ENCODE results near the gene ITM2C.

ITM2C gene

DNA sequence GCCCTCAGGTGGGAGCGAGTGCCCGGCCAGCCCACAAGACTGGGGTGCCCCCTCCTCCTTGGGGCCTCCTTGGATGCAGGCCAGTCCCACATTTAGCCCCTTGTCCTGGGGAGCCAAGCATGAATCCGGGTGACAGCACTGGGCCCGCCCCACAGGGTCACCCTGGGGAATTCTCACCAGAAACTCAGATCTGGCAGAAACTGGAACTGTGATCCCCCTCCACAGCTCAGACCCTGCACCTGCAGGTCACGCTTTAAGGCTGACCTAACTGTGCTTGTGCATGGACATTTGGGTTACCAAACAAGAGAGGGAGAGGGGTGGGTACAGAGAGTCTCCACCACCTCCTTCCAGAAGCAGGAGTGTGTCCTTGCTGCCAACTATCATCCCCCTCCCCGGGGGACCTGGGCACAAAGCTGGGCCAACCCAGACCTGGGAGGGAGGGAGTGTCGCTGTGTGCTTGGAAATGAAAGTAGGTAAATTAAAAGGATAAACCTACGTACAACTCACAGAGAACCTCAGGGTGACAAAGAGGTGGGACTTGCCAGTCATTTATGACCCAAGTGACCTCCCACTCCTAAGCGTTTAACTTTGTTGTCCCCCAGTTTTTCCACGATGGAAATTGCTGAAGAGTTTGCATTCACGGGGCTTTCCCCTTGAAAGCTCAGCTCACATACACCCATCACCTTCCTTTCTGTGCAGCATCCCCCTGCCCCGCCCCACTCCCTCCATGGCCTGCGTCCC lies 9.1 kb downstream of the ITM2C start:
- DNase-seq: no peak

DNA sequence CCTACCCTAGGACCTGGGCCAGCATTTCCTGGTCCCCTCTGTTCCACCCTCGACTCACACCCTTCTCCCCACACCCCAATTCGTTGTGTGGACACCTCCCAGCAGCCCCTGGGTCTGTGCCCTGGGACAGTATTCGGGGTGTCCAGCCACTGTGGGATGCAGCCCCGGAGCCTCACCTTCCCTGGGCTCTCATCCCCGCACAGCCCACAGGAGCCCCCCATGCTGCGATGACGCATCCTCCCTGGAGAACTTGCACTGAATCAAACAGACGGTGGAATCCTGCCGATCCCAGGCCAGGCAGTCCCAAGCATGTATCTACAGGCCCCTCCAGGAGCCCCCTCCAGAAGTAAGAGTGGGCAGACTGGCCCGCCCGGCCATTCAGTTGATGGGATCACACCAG lies 9.7 kb downstream of the ITM2C start:
- DNase-seq: no peak

DNA sequence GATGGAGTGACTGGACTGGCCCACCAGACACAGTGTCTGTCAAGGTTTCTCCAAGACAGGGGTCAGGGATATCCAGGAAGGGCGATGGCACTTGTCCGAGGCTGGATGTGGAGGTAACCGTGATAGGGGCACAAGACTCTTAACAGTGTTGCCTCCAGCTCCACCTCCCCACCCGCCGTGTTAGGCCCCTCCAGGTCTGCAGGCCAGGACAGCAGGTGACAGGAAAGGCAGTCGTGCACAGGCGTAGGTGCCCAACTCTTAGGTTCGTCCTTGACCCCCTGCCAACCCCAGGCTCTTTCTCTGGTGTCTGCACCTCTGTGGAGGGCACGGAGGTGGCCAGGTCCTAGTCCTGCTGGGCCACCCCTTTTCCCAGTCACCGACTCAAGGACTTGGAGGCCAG lies 10.1 kb downstream of the ITM2C start:
- DNase-seq: no peak

DNA sequence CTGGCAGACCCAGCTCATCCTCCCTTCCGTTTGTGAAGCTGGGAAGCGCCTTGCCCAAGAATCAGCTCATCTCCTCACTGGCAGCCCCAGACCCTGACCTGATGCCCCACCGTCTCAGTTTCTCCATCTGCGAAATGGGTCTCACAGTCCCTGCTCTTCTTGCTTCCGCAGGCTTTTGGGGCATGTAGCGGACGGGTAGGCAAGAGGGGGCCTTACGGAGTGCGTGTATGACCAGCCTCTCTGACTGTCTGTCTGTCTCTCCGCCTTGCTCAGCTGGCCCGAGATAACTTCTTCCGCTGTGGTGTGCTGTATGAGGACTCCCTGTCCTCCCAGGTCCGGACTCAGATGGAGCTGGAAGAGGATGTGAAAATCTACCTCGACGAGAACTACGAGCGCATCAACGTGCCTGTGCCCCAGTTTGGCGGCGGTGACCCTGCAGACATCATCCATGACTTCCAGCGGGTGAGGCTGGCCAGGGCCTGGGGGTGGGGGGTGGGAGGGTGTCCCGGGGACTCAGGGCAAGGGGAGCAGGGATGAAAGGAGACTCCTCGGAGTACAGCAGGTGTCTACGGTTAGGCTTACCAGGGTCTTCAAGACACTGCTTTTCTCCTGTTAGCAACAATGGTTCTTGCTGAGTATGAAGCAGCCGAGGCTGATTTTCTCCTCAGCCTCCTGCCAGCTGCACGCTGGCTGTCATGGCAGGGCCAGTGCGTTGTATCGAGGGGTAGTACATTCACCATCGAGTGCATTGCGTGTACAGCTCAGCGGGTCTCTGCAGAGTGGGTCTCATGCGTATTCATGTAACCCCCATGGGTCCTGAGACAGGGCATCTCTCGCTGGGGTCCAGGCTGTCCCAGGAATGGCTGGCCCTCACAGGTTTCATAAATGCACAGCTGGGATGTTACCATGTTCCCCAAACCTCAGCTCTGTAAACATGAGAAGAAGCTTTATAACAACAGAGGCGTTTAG lies 10.9 kb downstream of the ITM2C start:
- no peak for DNase-seq

DNA sequence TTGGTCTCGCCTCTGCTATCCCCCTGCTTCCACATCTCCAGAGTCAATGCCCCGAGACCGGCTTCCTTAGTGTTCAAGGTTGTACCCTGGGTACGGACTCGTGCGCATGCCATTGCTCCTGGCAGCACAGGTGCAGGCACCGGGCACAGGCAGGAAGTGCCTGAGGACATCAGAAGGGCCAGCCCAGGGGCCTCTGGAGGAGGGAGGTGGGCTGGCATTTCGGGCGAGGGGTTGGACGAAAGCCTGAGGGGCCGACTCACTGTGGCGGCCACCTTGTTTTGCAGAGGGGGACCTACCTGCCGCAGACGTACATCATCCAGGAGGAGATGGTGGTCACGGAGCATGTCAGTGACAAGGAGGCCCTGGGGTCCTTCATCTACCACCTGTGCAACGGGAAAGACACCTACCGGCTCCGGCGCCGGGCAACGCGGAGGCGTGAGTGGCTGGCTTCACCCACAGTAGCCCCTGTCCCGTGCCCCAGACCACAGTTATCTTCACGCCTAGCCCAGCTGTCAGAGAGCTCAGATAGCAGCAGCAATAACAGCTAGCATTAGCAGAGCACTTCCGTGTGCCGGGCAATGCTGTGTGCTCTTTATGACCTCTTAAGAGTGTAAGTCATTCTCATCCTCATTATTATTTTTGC lies 12.5 kb downstream of the ITM2C start:
- no peak for DNase-seq

DNA sequence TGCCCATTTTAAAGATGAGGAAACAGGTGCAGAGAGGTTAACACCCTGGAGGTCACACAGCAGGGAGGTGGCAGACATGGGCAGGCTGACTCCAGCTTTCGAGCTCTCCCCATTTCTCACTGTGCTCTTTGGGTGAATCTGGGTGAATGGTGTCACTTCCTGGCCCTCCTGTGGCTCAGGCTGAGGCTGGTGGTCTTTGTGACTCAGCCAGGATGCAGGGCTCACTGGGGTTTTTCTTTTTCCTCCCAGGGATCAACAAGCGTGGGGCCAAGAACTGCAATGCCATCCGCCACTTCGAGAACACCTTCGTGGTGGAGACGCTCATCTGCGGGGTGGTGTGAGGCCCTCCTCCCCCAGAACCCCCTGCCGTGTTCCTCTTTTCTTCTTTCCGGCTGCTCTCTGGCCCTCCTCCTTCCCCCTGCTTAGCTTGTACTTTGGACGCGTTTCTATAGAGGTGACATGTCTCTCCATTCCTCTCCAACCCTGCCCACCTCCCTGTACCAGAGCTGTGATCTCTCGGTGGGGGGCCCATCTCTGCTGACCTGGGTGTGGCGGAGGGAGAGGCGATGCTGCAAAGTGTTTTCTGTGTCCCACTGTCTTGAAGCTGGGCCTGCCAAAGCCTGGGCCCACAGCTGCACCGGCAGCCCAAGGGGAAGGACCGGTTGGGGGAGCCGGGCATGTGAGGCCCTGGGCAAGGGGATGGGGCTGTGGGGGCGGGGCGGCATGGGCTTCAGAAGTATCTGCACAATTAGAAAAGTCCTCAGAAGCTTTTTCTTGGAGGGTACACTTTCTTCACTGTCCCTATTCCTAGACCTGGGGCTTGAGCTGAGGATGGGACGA lies 13.2 kb downstream of the ITM2C start:
- DNase-seq: peak; percentile 71

DNA sequence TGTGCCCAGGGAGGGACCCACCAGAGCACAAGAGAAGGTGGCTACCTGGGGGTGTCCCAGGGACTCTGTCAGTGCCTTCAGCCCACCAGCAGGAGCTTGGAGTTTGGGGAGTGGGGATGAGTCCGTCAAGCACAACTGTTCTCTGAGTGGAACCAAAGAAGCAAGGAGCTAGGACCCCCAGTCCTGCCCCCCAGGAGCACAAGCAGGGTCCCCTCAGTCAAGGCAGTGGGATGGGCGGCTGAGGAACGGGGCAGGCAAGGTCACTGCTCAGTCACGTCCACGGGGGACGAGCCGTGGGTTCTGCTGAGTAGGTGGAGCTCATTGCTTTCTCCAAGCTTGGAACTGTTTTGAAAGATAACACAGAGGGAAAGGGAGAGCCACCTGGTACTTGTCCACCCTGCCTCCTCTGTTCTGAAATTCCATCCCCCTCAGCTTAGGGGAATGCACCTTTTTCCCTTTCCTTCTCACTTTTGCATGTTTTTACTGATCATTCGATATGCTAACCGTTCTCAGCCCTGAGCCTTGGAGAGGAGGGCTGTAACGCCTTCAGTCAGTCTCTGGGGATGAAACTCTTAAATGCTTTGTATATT lies 14.0 kb downstream of the ITM2C start:
- DNase-seq: no peak

DNA sequence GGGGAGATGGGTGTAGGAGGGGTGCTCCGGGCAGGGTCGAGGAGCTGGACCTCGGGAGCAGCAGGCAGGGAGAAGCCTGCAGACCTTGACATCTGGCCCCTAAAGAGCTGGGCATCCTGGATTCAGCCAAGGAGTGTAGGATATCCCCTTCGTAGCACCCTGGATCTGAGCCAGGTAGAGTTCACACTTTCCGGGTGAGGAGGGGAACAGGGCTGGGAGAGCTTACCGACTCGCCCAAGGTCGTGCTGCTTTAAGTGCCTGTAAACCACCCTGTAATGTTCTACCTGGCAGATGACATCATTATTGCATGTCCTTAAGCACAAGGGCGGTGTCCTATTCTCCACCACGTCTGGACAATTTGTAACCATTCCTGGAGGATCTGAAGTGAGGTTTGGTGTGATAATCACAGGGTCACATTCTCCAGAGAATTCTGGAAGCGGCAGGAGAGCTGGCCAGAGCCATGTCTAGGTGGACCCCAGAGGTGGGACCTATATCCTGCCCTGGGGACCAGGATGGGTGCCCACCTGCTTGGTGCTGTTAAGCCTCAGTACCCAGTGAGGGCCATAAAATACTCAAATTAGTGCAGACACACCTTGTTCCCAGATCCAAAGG lies 14.6 kb downstream of the ITM2C start:
- no peak for DNase-seq

DNA sequence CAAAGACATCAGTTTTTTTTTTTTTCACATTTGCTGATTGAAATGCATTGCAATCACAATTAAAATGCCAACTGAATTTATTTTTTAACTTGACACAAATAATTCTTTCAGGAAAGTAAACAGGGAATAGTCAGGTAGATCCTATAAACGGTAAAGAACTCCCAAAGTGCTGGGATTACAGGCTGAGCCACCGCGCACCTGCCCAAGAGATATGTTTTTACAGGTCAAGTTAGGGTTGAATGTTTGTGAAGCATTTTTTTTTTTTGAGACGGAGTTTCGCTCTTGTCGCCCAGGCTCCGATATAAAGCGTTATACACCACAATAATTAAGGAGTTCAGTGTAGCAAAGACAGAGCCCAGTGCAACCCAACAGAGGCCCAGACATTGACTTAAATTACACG lies 15.1 kb downstream of the ITM2C start:
- no peak for DNase-seq

DNA sequence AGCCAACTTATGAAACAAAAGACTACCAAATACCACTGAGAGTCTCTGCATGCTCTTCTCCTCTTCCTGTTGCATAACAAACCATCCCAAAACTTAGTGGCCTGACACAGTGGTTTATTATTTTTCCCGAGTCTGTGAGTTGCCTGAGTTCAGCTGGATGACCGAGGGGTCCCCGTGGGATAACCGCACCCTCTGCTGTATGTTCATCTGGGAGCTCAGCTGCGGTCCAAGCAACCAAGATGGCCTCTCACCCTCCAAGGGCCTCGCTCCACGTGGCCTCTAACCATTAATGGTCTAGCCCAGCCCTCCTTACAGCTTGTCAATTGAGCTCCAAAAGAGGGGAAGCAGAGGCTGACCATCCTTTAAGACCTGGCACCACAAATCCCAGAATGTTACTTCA lies 17.1 kb downstream of the ITM2C start:
- DNase-seq: no peak

DNA sequence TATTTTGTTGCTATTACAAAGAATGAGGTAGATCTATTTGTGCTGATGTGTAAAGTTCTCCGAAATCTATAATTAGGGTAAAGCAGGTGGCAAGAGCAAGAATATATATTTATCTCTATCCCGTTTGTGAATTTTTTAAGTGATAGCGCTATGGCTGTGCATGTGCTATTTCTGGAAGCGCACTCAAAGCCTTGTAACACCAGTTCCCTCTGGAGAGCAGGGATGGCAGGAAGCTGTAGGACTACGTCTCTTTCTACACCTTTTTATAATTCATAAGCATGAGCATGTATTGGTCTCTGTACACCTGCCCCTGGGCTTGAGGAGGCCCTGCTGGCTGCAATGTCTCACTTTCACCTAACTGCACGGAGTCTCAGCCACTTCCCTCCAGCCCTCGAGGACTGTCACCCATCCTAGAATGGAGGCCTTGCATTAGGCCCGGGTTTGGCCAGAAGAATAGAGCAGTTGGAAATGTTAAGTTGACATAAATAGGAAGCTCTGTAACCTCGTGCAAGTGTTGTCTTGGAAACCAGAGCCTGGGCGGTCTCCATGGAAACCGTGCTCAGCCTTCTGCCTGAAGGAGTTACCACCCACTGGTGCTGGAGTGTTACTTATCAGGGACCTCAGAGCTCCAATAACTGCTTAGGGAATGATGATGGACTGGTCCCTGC lies 20.9 kb downstream of the ITM2C start:
- DNase-seq: no peak

DNA sequence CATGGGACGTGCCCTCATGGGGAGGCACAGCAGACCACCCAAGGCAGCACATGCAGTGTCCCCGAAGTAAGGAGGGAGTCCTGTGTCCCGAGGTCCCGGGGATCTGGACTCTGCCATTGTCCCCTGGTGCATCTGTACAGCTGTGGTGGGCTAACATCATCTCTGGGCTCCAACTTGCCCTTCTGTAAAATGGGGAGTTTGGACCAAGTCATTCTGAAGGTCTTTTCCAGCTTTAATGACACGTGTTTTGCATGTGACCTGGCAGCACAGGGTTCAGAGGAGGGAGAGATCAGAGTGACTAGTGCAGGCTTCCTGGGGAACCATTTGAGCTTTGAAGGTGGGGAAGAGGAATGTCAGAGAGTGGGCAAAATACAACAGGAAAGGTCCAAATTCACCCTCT lies 21.5 kb downstream of the ITM2C start:
- DNase-seq: no peak

DNA sequence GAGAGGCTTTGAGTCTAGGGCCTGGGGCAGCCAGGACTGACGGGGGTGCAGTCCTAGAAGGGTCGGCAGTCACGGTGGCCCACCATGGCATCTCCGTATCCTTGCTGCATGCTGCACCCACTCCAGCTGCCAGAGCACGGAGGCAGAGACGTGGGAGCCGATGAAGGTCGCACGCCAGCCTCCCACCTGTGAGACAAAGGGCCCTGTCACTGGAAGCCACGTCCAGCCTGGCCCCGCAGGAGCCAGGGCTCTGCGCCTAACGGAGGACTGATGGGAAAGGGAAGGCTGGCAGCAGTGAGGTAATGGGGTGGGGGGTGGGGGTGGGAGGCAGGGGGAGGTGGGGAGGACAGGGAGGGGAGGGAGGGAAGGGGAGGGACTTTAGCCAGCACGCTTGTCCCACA lies 21.9 kb downstream of the ITM2C start:
- no peak for DNase-seq

DNA sequence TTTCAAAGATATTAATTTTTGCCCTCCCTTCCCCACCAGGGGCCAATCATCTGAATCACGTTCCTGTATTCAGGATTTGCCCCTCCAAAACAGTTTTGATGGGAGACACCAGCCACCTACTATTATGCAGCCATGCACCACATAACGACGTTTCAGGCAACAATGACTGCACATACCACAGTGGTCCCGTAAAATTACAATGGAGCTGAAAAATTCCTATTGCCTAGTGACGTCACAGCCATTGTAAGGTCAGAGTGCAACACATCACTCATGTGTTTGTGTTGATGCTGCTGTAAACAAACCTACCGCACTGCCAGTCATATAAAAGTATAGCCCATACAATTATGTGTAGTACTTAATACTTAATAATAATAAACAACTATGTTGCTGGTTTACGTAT lies 22.6 kb downstream of the ITM2C start:
- DNase-seq: no peak

DNA sequence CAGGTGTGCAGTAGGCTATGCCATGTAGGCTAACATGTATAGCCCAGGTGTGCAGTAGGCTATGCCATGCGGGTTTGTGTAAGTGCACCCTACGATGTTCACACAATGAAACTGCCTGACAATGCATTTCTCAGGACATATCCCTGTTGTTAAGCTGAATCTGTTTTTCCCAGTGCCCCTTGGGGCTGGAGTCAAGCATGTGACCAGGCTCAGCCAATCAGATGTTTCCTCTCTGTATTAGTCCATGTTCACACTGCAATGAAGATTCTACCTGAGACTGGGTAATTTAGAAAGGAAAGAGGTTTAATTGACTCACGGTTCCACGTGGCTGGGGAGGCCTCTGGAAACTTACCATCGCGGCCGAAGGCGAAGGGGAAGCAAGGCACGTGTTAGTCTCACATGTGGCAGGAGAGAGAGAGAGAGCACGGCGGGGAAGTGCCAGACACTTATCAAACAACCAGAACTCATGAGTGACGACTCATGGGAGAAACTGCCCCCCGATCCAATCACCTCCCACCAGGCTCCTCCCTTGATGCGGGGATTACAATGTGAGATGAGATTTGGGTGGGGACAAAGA lies 24.2 kb downstream of the ITM2C start:
- no peak for DNase-seq

DNA sequence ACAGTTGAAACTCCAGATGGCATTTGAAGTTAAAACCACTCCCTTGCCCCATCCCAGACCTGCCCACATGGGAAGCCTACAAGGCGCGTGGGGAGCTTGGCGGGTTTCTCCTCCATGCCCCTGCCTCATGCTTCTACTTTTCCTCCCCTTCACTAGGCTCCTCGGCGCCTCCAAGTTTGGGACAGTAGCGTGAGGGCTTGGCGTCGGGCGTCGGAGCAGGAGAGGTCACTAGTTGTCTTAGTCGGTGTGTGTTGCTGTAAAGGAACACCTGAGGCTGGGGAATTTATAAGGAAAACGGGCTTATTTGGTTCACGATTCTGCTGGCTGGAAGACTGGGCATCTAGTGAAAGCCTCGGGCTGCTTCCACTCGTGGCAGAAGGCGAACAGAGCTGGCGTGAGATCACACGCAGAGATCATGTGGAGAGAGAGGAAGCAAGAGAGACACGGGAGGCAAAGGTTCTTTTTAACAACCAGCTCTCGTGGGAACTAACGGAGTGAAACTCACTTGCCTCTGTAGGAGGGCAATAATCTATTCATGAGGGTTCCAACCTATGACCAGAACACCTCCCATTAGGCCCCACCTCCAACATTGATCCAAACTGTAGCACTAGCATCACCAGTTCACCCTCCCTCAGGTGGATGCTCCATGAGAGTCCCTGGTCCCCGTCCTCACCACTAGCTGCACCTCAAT lies 25.3 kb downstream of the ITM2C start:
- no peak for DNase-seq

DNA sequence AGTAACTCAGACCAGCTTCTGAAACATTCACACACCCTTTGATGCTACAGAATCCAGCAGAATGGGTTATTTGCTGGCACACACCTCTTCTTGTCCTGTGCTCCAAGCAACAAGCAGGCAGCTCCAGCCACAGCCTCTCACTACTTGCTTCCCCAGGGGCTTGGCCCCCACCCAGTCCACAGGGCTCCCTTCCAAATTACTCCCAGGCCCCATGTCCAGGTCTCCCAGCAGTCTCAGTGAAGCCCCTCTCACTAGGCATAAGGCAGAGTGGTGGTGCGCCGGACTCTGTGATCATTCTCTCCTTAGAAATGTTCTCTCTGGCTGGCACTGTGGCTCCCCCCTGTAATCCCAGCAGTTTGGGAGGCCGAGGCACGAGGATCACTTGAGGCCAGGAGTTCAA lies 25.9 kb downstream of the ITM2C start:
- no peak for DNase-seq

DNA sequence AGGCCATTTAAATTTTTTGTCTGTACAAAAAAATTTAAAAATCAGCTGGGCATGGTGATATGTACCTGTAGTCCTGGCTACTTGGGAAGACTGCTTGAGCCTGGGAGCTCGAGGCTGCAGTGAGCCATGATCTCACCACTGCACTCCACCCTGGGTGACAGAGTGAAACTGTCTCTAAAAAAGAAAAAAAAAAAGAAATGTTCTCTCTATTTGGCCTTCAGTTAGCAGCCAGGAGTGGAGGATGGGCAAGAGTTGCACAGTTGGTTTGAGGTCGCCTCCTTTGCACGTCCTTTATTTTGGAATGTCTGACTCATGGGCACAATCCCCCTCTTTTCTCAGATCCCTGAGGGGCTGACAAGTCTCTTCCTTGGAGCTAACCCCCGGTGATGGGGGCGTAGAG lies 26.3 kb downstream of the ITM2C start:
- no peak for DNase-seq

DNA sequence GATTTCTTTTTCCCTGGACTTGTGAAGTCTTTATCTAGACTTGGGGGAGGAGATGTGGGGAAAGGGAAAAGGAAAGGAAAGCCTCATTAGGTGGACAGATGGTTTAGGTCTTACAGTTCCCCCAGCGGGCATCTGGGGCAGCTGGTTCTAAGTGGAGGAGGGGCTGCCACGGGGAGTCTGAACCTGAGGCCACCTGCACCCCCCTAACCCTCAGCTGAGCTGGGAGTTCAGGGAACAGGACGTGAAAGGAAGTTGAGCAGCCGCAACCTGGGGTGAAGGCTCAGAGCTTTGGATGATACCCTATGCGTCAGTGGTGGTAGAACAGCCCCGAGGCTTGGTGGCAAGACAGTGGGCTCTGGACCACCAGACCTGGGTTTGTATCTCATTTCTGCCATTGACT lies 26.8 kb downstream of the ITM2C start:
- DNase-seq: no peak

DNA sequence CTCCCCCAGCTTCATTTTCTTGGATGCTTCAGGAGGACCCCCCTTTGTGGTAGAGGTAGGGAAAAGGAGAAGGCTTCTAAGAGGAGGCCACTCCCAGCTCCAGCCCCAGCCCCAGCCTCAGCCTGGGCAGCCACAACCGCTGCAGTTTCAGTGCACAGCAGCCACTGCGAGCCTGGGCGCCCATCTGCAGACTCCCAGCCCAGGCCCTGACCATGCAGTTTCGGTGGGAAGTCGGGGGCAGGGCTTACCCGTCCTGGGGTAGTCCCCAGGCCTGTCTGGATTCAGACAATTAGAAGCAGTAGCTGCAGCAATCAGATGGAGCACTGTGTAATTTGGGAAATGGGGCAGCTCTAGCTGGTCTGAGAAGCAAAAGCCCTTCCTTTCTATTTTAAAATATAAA lies 28.6 kb downstream of the ITM2C start:
- no peak for DNase-seq
